ENCODE data around the gene MGAT3.

The MGAT3 gene

DNA sequence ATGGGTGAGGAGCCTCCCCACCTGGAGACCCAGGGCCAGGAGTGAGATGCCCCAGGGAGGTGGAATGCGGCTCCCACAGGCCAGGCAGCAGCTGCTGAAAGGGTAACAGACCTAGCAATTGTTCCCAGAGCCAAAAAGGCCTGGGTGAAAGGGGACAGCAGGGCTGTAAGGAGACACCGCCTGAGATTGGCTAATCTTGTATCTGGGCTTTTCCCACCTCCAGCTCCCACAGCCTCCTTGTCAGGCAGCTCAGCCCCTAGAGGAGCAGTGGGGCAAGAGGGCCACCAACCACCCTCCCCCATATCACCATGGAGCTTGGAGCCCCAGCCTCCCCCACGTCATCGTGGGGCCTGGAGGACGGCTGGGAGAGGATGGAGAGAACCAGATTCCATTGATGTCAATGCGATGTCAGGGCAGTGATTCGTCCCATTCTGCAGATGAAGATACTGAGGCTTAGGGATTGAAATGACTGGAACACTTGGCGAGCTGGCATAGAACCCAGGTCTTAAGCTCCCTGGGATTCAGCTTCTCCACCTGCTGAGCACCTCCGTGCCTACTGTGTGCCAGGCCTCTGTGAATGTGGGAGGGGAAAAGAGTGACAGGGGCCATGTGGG lies 2.9 kb upstream of the MGAT3 start:
- DNase-seq = no peak

DNA sequence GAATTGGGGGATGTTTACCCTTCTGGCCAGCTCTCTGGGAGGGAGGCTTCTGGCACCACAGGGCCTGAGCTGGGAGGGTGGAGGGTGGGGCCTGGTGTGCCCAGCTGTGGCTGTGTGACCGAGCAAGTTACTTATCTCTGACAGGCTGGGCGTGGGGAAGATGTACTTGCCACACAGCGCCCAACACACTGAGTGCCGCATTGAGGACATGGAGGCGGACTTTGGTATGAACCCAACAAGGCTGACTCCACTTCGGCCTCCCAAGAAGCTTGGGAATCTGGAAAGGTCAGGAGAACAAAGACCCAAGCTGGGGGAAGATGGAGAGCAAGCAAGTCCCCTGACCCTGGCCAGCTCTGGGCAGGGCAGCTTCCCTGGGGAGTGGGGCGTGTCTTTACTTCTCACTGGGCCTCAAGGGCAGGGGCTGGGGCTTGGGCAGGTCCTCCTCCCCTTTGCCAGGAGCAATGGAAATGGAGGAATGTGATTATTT lies 2.4 kb upstream of the MGAT3 start:
- no peak for DNase-seq

DNA sequence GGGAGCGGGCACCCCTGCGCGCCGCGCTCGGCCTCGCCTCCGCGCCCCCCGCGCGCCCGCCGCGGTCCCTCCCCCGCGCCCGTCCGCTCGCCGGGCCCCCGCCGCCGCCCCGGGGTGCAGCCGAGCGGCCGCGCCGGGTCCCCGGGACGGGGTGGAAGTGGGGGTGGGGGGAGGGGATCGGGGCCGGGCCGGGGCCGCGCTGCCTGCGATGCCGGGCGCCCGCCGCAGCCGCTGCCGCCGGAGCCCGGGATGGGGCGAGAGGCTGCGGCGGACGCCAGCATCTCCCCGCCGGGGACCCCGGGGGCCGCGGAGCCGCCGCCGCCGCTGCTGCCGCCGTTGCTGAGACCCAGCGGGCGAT lies 365 bp downstream of the MGAT3 start:
- DNase-seq = no peak

DNA sequence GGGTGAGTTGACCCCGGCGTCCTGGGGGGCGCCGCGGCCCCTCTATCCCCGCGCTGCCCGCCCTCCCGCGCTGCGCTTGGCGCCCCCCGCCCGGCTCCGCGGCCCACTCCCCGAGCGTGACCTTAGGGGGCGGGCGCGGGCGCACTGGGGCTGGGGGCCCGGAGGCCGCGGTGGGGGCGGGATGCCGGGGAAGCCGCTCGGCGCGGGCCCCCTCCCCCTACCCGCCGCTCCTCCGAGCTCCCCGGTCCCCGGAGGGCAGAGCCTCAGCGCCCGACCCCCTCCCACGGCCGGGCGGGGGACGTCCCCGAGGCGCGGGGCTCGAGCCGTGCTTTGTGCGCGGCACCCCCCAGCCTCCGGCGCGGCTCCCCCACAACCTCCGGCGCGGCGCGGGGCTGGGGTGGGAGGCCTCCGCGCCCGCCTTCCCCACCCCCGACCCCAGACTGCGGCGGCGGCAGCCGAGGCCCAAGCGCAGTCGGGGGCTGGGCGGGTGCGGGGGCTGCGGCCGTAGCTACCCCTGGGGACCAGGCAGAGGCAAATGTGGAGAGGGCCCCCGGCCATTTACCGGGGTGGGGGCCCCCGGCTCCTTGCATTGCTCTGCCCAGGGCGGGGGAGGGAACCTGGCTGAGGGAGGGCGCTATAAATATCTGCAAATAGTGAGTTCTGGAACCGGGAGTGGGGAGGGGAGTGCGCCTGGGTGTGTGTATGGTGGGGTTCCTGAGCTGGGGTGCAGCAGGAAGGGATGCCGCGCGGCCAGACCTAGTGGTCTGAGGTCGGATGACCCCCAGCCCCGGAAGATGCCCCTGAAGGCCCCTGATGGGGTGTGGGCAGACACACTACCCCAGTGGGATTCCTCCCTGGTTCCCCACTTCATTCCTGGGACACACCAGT lies 988 bp downstream of the MGAT3 start:
- DNase-seq = no peak

DNA sequence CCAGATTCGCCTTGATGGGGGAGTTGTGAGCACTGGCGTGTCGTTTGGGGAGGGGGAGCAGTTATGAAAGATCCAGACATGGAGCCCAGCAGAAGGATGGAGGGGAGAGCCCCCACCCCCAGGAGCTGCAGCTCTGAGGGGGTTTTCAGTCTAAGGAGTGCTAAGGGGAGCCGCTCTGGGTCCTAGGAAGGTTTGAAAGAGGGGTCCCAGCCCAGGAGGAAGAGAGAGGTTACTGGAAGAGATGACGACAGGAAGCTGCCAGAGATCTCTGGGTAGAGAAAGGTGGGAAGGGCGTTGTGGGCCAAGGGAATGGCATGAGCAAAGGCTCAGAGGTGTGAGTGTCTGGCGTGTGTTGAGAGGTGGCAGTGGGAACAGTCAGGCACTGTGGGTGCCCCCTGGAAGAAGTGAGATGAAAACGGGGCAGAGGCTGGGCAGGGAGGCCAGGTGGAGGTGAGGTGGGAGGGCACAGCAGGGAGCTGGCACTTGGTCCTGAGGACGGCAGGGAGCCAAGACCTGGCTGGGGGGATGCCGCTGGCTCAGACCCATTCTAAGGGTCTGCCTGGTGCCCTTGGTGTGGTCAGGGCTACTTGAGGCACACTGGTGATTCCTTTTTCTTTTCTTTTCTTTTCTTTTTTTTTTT lies 1.8 kb downstream of the MGAT3 start:
- DNase-seq = no peak

DNA sequence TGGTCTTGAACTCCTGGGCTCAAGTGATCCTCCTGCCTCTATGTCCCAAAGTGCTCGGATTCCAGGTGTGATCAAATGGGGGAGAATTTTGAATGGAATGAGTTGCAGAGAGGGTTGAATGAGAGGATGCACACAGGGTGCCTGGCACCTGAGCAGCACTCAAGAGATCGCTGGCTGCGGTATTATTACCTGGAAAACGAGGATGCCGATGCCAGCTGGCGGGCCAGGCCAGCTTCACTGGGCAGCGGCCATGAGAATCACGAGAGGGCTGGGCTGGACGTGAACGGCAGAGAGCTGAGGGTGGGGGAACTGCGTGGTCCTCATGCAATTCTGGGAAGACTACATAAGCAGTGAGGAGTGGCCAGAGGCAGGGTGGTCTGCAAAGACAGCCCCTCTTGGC lies 2.9 kb downstream of the MGAT3 start:
- DNase-seq = no peak

DNA sequence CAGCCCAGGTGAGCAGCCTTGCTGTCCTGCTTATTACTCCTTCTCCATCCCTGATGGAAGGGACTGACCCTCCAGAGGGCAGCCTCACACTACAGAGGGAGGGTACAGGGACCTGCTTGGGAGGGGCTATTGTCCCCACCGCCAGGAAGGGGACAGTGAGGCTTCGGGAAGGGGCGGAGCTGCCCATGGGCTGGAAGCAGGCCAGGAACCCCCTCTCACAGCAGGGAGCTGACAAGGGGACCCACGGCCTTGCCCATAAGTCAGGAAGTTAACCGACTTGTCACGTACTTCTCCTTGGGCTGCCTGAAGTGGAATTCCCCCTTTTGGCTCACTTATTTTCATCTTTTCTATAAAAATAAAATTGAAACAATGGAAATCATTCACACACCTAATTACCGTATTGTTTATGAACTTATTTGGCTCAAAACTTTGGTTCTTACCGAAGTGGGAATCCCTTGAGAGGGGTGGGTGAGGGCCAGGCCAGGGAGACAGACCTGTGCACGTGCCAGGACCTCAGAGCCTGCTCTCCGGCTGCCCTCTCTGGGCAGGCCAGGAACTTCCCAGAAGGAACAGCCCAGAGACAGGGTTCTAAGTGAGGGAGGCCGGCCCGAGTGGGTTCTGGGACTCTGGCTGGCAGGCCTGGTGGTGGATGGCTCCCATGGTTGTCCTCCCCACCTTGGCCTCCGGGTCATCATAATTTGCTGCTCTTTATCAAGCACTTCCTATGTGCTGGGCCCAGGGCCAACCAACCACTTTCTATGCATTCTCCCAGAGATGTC lies 5.8 kb downstream of the MGAT3 start:
- no peak for DNase-seq

DNA sequence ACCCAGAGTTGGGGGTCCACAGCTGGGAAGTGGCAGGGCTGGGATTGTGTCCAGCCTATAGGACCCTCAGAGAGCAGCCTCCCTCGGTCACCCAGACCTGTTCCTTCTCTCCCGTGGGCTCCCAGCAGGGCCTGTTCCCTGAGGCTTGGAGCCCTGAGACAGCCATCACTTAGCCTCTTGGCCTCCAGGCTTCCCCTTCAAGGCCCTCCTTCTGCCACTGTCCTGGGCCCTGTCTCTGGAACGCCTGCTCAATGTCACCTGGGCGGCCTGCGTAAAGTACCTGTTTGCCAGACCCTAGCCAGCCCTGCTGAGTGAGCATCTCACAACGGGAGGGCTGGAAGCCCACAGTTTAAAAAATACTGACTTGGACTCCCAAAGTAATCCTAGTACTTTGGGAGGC lies 6.5 kb downstream of the MGAT3 start:
- no peak for DNase-seq

DNA sequence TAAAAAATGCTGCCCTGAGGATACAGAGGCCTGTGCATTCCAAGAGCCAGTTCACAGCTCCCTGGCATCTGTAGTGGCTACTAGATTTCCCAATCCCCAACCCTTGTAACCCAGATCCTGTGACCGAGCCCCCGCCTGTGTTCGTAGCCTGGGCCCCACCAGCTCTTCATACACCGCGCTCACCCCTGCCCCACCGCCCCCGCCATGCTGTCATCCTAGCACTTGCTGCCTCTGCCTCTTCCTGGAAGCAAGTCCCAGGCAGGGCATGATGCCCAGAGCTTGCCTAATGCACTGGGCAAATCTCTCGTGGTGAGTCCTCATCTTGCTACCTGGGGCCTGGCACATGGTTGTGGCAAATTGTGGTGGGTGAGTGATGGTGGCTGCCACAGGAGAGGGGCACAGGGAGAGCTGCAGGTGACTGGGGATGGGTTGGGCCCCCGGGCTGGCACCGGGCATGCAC lies 7.1 kb downstream of the MGAT3 start:
- no peak for DNase-seq

DNA sequence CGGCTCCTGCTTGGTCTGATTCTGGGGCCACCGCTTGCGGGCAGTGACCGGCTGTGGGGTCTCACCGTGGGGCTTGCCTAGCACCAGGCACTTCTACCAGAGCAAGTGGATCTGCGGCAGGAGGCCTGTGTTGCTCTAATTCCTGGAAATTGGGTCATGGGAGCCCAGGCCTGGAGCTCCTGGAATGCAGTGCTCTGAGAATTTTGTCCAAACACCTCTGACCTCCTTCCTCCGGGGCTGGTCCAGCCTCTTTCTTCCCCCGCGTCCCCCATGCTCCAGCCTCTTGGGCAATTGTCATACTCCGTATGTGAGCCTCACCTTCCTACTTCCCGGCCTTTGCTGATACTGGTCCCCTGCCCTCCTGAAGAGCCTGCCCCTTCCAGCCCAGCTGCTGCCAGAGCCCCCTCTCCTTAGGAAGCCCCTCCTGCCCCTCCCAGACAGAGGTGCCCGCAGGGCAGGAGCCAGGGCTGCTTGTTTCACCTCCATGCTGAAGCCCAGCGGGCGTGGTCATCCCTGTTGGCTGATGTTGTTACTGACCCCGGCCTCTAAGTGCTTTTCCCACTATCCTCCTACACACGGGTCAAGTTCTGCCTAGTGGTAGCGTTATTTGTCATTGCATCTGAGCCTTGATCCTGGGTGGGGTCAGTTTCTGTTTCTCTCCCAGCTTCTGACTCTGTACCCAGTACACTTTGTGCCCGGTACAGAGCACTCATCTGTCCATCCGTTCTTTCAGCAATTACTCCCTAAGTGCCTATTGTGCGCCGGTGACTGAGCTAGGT lies 9.6 kb downstream of the MGAT3 start:
- DNase-seq = no peak

DNA sequence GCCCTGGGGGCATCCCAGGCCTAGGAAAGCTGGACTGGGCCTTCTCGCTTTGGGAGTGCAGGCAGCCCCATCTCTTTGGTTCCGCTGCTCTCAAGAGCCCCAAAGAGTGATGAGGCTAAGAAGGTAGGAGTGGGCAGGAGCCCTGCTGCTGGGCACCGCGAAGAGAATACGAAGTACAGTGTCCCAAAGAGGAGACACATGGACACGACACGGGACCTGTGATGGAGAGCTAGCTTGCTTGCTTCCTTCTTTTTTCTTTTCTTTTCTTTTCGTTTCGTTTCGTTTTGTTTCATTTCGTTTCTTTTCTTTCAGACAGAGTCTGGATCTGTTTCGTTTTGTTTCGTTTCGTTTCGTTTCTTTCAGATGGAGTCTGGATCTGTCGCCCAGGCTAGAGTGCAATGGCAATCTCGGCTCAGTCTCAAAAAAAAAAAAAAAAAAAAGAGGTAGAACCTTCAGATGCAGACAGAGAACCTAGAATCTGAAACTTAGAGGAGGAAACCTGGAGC lies 10.6 kb downstream of the MGAT3 start:
- no peak for DNase-seq

DNA sequence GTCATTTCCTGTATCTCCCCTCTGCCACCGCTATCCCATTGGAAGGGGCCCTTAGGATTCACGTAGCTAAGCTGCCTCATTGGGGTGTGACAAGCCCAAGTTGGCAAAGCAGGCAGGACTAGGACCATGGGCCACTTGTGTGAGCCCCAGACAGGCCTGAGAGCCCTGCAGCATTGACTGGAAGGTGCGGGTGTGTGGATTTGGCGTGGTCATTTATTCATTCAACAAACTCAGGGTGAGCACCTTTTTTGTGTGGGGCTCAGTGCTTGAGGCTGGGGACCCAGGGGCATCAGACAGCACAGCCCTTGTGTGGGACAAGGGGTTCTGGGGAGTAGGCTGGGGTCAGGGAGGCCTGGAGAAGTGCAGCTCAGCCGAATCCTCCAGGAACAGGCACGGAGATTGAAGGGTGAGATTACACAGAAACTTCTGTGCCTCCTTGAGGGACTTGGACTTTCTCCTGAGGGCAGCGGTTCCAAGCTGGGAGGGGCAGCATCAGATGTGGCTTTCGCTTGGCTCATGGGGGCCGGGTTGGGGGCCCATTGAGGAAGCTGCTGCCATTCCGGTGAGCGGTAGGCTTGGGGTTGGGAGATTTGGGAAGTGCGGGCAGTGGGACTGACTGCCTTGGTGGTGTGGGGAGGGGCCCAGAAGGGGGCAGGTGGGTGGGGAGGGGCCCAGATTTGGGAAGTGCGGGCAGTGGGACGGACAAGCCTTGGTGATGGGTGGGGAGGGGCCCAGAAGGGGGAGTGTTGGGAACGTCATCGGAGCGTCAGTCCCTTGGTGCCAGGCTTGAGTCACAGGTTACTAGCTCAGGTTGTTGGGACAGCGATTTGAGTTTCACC lies 11.9 kb downstream of the MGAT3 start:
- DNase-seq = no peak

DNA sequence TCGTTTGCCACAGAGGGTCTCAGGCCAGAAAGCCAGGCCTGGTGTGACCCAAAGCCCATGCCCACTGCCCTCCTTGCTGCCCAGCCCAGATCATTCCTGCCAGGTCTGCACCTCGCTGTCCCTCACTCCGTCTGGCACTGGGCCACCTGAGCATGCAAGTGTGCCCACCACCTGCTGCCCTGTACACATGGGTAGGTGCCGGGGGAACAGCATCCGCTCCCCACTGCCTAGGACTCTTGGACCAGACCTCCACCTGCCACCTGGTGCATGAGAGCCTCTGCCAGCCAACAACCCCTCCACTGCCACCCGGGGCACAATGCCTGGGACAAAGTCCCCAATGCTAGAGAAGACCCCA lies 12.5 kb downstream of the MGAT3 start:
- no peak for DNase-seq

DNA sequence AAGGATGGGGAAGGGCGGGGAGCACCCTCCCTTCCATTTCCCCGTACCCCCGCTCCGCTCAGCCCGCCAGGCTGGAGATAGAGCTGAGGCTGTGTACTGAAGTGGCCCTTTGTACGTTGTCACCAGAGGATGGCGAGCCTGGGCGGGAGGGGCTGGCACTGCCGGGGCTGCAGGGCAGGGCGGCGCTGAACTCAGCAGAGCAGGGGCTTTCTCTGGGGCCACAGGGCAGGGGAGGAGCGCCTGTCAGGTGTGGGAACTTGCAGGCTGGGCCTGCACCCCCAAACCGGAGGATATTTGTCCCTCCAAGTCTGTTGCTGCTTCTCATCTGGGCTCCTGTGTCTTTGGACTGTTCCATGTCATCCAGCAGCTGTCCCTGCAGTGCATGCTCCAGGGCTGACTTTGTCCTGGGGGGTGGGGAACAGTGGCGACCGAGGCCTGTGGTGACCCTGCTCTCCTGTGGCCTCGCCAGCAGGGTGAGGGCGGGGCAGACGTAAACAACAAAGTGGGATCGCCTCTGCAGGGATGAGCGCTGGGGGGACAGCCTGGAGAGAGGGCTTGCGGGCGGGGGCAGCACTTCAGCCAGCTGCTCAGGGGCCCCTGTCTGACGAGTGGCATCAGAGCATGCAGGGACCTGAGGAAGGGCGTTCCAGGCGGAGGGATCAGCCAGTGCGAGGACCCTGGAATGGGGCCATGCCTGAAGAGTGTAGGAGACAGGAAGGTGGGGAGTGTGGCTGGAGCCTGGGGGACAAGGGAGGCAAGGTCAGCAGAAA lies 13.1 kb downstream of the MGAT3 start:
- no peak for DNase-seq

DNA sequence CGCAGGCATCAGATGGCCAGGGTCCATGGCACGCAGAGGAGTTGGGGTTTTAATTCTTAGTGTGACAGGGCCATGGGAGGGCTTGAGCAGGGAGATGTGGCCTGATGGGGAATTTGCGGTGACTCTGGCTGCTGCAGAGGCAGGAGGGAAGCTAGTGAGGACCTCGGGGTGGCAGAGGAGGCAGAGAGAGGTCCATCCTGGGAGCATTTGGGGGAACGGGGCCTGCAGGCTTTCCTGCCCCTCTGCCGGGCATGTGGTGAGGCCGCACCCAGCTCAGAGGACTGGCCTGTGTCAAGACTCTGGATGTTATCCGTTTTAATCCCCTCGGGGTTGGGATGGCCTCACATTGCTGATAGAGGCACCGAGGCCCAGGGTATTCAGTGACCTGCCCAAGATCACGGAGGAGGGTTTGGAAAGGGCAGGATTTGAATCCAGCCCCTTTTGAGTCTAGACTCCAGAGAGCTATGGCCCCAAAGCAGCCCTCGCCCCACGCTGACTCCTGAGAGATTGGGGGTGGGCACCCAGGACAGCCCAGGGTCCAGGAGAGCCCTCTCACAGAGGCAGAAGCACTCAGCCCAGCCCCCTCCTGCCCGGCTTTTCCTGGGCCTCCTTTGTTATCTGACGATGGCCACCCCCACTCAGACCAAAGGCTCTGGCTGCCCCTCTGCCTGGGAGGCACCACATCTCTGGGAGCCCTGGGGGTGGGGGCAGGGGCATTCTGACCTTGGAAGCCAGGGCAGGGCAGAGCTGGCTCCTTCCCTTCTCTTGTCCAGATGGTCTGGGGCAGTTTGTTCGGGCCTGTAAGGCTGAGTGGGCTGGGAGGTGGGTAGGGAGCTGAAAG lies 13.9 kb downstream of the MGAT3 start:
- DNase-seq = no peak

DNA sequence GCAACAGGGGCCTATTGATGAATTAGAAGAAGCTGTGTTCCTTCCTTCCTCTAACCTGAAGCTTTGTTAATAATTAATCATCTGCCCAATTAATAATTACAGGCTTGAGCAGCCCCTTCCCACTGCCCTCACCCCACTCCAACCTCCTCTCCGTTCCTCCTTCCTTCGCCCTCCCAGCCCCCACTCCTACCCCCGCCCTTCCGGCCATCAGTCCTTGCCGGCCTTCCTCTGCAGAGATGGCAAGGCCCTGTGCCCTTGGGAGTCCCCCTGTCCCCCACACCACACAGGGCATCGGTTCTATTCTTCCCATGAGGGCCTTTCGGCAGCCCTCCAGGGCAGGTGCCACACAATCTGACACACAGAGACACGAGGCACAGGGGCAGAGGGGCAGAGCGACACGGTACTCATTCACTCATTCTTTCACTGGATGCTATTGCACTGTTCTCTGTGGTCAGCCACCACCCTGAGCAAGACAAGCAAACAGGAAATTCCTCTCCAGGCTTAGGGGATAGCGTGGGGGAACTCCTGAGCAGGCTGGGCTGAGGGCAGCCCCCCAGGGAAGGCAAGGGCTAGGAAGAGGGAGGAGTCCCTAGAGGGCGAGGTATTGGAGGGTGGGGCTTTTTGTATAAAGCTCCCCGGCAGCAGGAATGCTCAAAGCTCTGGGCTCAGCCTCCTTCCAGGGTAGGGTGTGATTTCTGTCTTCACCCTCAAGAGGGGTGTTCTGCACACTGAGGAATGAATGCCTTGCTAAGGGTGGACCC lies 14.7 kb downstream of the MGAT3 start:
- no peak for DNase-seq

DNA sequence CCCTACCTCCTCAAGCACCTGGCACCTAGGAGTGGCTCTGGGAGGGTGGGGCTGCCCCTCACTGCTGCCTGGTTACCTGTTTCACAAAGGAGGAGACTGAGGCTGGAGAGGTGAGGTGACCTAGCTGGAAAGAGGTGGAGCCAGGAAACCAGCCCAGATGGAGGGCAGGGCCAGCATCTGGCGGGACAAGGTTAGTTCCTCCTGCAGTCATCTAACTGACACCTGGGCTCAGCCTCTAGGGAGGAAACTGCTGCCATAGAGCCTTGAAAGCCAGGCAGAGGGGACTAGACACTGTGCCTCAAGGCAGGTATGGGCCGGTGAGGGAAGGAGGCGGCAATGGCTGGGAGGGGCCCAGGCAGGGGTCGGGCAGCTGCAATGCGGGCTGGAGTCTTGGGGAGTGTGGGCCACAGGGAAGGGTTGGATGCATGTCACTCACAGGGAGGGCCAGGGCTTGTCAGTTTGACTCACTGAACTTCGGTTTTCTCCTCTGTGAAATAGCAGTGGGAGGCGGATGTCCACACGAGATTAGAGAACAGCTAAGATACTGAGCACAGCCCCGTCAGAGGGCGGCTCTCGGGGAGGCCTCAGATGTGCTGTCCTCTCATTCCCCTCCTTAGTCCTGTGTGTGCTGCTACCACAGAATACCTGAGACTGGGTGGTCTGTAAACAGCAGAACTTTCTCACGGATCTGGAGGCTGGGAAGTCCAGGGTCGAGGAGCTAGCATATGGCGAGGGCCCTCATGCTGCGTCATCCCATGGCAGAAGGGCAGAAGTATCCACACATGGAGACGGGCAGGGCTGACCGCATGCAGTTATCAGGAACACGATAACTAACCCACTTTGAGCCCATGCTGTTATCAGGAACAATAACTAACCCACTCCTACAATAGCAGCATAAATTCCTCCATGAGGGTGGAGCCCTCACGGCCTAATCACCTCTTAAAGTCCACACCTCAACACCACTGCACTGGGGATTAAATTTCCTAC lies 16.1 kb downstream of the MGAT3 start:
- no peak for DNase-seq
